ENCODE measurements around the gene LOX.
"Not testable (repeated sequence)": the region's sequence is repeated elsewhere in the genome, so short reads cannot be mapped to it uniquely, and the experiment has no call there.

LOX gene

DNA sequence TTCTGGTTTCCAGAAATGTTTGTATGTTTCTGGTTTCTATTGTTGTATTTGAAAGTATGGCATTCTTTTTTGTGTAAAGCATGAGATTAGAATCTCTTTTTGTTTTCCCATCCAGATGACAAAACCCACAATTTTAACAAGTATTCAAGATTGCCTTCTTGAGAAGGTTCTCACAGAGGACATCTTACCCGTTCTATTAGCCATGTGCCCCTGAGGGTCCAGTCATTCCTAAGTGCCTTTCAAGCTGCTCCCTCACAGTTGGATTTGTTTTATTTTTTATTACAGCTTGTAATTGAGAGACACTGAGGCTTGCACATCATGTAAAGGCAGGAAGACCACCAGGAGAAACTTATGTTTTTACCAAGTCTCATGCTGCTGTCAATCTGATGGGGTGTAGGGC lies 19.3 kb upstream of the LOX start:
- no peak for DNase-seq (ENCODE audit: low read depth in 2 of 2)

DNA sequence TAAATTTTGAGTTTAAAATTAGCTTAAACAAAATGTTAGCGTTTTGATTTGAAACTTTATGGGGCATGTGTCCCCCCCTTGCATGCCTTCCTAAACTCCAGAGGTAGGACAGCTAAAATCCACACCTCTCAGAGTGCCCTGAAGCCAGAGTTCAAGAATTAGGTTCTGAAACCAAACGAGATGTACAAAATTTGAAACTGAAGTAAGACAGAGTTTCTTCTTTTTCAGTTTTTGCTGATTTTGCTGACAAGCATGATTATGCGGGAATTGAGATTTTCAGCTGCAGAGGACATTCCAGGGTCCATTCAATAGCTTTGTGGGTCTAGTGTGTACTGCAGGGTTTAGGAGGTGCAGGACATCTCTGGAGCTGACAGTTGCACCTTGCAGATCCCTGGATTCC lies 17.1 kb upstream of the LOX start:
- DNase-seq (ENCODE audit: low read depth in 2 of 2), result no peak

DNA sequence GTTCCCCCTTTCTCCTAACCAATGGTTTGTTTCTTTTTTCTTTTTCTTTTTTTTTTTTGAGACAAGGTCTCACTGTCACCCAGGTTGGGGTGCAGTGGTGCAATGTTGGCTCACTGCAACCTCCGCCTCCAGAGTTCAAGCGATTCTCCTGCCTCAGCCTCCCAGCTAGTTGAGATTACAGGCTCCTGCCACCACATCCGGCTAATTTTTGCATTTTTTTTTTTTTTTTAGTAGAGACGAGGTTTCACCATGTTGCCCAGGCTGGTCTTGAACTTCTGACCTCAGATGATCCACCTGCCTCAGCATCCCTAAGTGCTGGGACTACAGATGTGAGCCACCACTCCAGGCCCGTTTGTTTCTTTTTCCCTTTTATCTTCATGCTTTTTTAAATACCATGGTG lies 16.2 kb upstream of the LOX start:
- not testable (repeated sequence) for DNase-seq (ENCODE audit: low read depth in 2 of 2)

DNA sequence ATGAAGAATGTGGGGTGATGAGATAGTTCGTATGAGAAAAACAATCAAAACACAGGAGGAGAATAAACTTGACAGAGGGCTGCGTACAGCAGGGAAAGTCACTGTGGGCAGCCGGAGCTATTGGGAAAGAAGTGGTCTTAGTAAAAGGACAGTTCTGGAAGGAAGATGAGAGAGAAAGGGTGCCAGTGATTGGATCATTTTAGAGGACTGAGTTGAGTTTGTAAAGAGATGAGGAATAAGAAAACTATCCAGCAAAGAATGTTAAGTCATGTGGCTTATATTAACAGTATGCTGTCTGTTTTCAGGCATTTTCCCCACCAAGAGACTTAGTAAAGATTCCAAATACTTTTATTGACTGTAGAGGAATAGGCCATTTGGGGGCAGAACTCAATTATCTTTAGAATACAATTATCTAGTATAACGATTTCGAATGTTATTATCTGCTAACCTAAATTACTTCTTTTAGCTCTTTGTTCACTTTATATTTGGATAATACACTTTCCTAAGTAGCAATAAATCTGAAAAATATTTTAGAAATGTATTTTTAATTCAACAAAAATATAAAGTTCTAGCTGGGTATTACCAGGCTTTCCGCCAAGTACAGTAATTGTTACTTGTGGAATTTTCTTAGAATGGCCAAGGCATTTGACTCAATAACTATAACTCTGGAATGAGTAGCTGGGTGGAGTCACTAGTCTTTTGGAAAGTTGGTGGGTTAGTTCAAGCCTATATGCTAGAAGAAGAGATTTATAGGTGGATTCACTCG lies 15.5 kb upstream of the LOX start:
- no peak for DNase-seq (ENCODE audit: low read depth in 2 of 2)

DNA sequence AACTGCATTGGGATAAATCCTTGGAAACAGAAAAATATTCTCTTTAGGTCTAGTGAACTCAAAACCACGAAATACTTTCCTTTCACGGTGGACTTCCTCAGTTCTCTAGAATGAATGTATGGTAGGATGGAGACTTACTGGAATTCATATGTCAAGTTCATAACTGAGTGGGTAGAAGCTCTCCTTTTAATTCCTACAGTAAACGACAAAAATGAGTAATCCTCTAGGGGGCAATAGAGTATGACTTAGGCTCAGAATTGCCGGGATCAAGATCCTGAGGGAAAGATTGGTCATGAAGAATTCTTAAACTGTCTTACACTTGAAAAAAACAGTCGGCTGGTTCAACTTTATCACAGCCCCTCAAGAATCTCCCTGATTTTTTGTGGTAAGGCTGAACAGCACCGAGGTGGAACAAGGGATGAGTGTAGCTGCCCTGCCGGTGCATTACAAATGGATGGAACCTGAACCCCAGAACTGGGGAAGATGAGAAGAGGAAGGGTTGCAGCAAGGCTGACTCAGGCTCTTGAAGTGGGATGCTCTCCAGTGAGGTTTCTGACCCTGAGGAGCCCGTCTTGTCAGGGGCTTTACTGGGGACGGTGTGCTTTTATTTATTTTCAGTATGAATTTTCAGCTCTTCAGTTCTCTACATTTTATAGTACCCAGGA lies 14.0 kb upstream of the LOX start:
- DNase-seq (ENCODE audit: low read depth in 2 of 2), result no peak

DNA sequence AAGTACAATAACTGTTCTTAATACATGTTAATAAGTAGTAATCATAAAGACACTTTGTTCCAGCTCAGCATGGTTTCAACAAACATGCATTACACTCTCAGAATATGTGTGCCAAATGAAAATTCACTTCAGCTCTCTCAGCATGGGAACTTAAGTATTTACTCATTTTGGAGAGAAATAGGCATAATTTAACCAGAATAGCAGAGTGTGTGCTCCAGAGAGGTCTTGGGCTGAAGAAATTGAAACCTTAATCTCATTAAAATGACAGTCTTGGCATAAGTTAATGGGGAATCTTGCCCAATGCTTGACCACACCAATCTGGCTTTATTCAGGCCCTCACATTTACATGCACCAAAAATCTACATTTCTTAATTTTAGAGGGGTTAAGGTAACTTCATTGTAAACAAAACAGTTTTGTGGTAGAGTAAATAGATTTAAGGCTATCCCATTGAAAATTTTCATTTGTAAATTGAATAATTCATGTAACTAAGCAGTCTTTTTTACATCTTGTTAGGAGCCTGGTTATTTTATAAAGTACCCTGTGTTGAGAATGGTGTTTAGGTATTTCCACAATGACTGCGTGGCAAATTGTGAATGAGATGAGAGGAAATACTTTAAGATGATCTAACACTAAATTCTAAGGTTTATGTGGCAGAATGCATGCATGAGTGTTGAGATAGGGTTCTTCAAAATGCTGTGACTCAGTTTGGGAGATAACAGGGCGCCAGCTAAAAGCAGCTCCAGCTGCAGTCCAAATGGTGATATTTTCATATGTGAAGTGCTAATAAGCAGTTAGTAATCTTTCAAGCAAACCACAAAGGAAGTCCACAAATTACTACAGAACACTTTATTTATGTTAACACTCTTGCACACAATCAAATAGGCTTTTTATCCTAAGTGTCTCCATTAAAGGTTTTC lies 11.3 kb upstream of the LOX start:
- no peak for DNase-seq (ENCODE audit: low read depth in 2 of 2)

DNA sequence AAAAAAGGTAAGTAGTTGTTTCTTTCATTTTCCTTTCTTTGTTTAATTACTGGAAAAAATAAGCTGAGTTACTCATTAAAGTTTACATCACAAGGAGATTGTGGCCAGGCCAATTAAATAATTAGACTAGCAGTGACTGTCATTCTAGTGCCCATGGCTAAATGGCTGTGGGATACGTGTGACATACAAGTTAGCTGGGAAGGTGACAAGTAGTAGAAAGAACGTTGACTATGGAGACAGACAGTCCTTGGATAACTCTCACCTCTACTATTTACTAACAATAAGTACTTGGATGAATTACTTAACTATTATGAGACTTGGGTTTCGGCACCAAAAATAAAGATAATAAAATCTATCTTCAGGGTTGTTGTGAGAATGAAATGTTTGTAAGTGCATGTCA lies 7.0 kb upstream of the LOX start:
- no peak for DNase-seq (ENCODE audit: low read depth in 2 of 2)

DNA sequence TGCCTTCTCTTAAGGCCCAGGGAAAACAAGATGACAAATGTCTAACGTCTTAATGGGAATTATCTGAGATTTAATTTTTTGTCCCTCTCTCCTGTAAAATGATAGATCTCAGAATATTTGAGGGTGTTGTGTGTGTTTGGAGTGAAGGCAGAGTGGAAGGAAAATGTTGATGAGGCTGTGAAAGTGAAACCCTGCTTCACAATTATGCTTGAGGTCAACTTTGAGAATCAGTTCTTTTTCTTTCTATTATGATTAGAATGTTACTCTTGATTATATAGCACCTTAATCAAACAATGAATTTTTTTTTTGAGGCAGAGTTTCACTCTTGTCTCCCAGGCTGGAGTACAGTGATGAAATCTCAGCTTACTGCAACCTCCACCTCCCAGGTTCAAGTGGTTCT lies 5.5 kb upstream of the LOX start:
- DNase-seq (ENCODE audit: low read depth in 2 of 2), result no peak

DNA sequence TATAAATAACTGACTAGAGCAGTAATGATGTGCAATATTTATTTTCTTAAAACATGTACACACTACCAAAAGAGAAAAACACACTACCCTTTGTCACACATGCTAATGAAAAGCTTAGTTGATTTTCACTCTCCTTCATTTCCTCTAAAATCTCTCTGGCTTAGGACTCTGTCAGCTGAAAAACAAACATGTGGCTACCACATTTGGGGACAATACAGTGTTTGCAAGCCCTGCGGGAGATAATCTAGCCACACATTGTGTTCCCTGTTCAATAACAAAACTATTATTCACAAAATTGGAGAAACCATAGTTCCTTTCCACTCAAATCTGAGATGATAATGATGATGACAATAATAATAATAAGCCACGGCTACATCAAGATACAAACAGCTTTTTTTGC lies 3.5 kb upstream of the LOX start:
- no peak for DNase-seq (ENCODE audit: low read depth in 2 of 2)

DNA sequence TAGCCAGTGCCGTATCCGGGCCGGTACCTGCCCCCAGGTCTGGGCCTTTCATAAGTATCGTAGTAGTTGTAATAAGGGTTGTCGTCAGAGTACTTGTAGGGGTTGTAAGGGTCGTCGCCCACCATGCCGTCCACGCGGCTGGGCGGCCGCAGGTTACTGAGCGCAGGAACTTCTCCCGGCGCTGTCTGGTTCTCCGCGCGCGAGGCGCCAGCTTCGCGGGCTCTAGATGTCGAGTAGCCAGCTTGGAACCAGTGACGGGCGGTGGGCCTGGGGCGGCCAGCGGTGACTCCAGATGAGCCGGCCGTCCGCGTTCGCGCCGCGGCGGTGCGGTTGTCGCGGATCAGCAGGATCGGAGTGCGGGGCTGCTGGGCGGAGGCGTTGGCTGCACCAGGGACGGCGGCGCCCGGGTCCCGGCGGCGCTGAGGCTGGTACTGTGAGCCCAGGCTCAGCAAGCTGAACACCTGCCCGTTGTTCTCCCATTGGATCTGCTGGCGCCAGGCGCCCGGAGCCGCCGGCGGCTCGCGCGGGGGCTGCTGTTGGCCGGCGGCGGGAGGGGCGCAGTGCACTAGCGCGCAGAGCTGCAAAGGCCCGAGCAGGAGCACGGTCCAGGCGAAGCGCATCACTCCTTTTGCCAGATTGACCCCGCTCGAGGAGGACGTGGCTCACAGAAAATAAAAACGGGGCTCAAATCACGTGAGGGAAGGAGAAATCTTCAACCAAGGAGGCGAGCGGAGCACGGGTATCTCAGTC lies 518 bp downstream of the LOX start:
- DNase-seq (ENCODE audit: low read depth in 2 of 2), result no peak

DNA sequence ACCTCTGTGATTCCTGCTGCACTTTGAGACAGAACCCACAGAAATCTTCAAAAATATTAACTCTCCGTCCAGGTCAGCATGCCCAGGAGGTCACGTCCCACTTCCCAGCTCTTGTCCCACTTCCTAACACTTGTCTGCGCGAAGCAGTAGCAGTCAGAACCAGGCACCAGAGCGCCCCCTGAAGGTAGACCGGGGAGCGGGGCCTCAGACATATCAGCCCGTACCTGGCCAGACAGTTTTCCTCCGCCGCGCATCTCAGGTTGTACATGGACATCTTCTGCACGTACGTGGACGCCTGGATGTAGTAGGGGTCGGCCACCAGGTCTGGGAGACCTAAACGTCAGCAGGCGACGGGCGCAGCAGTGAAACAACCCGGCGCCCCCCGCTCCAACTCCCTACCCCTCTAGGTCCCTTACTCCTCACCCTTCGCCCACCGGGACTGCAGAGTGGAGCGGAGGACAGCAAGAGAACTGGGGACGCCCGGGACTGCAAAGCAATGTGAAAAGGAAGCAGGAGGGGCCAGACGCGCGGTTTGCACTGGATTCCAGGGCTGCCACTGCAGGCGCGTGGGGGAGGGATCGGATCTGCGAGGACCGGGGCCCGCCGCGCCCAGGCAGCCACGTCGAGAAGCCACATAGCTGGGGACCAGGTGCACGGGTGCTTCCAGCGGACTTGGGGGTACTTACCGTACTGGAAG lies 1.2 kb downstream of the LOX start:
- DNase-seq (ENCODE audit: low read depth in 2 of 2), result no peak

DNA sequence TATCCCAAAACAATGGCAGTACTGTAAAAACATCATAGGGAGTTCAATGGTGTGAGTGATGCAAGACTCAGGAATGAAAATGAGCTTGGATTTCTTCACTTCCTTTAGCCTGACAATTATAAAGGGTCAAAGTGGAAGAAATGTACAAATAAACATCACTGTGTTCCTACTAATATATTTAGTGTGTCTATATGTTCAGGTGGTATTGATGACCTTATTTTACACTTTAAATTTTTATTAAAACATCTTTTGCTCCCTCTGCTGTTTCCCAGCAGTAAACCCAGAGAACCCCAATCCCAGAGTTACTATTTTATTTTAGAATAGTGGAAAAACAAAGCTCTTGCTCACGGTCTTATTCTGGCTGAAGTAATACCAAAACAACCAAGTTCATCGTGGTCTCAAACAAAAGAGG lies 2.0 kb downstream of the LOX start:
- DNase-seq (ENCODE audit: low read depth in 2 of 2), result no peak

DNA sequence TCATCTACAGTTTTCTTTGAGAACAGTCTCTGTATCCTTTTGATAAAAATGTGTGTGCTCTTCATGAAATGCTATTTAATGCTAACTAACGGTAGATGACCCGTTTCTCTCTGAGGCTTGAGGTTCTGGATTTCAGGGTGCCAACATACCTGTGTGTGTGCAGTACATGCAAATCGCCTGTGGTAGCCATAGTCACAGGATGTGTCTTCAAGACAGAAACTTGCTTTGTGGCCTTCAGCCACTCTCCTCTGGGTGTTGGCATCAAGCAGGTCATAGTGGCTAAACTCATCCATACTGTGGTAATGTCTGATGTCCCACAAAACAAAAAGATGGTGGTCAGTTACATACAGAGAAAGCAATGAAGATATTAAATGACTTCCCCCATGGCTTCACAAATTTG lies 4.2 kb downstream of the LOX start:
- DNase-seq (ENCODE audit: low read depth in 2 of 2), result no peak

DNA sequence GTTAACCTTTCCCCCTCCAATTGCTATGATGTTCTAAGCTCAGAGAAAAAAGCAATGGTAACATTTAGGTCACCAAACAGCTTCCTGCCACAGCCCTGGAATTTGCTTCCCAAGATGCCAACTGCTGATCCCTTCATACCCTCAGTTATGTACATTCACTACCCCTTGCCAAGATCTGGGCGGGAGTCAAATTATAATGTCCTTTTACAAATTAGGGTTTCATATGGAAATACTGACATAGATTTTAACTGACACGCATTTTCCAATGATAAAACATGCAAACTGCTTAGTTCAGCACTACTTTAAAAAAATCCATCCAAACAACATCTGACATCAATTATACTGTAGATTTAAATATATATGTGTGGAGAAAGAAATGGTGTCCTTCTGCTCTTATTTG lies 5.0 kb downstream of the LOX start:
- DNase-seq (ENCODE audit: low read depth in 2 of 2), result no peak

DNA sequence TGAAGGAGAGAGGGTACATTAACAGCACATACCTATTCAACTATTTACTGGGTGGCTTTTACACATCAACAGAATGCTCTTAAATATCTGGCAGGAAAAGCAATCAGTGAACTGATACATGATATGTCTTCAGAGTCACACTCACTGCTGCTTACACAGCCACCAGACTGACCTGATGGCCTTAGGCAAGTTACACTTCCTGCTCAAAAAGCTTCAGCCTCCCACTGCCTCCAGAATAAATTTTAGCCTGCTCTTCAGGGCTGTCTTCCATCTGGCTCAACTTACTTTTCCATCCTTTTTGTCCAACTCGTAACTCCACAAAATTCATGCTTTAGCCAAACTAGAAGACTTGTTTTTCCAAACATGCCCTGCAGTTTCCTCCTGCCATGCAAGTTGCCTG lies 10.7 kb downstream of the LOX start:
- DNase-seq (ENCODE audit: low read depth in 2 of 2), result no peak

DNA sequence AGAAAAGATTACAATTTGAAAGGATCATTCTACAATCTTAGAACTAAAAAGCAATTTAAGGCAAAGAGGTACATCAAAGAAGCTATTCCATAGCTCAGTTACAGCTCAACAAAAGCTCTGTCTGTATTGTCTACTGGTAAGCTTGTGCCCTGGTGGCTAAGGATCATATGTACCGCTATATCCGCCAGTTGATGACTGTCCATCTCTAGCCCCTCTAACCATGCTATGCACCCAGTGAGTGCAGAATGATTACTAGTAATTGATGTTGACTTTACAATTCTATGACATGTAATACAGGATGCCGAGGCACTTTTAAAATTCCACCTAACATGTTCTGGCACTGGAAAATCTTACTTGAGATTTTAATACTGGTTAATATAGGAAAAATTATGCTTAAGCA lies 13.1 kb downstream of the LOX start:
- DNase-seq (ENCODE audit: low read depth in 2 of 2), result no peak

DNA sequence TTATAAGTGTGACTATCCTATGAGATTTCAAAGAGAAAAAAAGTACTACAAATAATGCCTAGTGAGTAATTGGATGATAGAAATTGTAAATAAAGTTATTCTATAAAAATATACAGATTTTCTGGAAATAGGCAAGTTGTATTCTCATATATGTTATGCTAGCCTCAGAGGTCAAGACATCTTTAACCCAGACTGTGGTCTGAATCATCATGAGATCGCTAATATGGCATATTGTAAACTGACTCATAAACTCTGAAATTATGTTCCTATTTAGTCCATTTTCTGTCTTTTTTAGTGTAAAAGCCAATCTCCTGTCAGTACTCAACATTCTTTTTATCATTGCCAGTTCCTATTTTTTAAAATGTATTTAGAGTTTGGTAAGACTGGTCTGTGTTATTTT lies 14.2 kb downstream of the LOX start:
- DNase-seq (ENCODE audit: low read depth in 2 of 2), result no peak

DNA sequence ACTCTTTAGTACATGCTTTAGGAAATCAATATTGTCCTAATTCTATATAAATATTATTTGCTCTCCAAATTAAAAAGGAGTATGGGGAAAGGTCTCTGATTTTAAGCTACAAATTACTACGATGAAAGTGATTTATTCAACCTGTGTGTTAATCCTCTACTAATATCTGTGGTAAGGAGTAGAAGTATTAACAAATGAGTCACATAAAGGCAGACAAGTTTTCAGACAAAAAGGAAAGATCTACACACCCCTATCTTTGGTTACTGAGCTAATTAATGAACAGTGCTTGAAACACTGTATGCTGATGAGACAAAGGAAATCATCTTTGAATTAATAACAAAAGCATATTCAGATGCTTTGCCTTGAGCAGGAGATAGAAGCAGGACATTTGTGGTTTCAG lies 15.9 kb downstream of the LOX start:
- no peak for DNase-seq (ENCODE audit: low read depth in 2 of 2)

DNA sequence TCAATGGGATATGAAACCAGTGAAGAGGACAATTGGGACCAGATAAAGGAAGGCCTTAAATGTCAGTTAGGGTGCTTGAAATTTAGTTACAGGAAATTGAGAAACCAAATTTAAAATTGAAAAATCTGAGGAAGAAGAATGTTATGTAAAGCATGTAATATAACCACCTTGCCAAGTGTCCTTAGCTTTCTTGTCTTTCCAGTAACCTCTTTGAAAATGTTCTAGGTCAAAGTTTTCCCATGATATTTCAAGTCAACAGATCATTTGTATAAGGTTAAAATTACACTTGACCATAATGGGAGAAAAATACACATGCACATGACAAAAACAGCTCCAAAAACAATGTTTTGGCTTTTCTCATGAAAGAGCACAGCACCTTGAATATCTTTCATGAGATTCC lies 21.1 kb downstream of the LOX start:
- no peak for DNase-seq (ENCODE audit: low read depth in 2 of 2)

DNA sequence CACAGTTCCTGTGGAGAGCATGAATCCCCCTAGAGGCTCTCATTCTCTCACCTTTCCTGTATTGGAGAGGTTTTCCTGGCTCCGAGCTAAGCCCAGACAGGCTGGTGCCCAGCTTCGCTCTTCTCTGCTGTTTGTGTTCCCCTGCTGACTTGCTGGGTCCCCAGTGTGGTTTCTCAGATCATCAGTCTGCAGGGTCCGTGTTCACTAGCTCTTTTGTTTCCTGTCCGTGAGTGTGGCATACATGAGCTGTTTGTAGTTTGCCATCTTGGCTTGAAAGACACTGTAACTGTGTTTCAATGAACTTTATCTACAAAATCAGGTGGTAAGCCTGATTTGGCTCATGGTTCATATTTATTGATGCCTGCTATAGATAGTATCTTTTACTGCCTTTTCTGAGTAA lies 23.8 kb downstream of the LOX start:
- DNase-seq (ENCODE audit: low read depth in 2 of 2), result no peak

Measured in activated CD8-positive, alpha-beta memory T cell treated with anti-CD3 and anti-CD28 coated beads for 4 hours (primary cell).